Ectodermal cell (in vitro differentiated cells): Measurements from ENCODE around the gene ITK.

Experiments used
- H3K27ac ChIP-seq: 2 replicates; pipeline ENCODE4 v1.7.0; 2013; ENCODE audit warnings: mild to moderate bottlenecking, low read depth, low read length; ENCODE audit not compliant: insufficient read depth, poor library complexity, severe bottlenecking
- H3K27me3 ChIP-seq: 2 replicates; pipeline ENCODE4 v1.7.0; 2013; ENCODE audit warnings: mild to moderate bottlenecking, low read length; ENCODE audit not compliant: insufficient read depth, control insufficient read depth, poor library complexity, severe bottlenecking
- H3K36me3 ChIP-seq: one replicate; pipeline ENCODE4 v1.7.0; 2013; ENCODE audit warnings: low read length; ENCODE audit not compliant: control insufficient read depth, insufficient read depth
- H3K4me1 ChIP-seq: one replicate; pipeline ENCODE4 v1.7.0; 2013; ENCODE audit warnings: low read length; ENCODE audit not compliant: control insufficient read depth, insufficient read depth
- H3K4me3 ChIP-seq: 2 replicates; pipeline ENCODE4 v1.7.0; 2013; ENCODE audit warnings: low read depth, low read length, control low read depth; ENCODE audit not compliant: insufficient read depth
- H3K9me3 ChIP-seq: 2 replicates; pipeline ENCODE4 v1.7.0; 2013; ENCODE audit warnings: mild to moderate bottlenecking, low read length, moderate library complexity; ENCODE audit not compliant: control insufficient read depth
- WGBS, 2 experiments: methylation state at CpG; one replicate each; pipeline ENCODE4 v1.1.7; 2013; ENCODE audit warnings: missing lambda C conversion rate in 2 of 2; 5-methylcytosine and 5-hydroxymethylcytosine counted together

The ITK gene

GRCh38 chr5:157245886-157246285 is 65.2 kb downstream of the ITK start:
- 72 to 76% methylated on average over 4 of the region's 4 CpGs for WGBS, 2 experiments
- H3K4me1 ChIP-seq, result no peaks in the 10 kb centered on the region

GRCh38 chr5:157247267-157247666 is 66.6 kb downstream of the ITK start:
- Histone ChIP-seq H3K36me3 (no peaks in the 10 kb centered on the region), H3K27me3 (no peaks in the 10 kb centered on the region), H3K4me1 (no peaks in the 10 kb centered on the region), H3K4me3 (no peak overlapping the region), H3K27ac (no peak overlapping the region), H3K9me3 (no peaks in the 10 kb centered on the region)

More at GRCh38 chr5:157245886-157246285, 65.2 kb downstream of the ITK start:
- no peaks in the 10 kb centered on the region for H3K27me3 ChIP-seq
- H3K27ac ChIP-seq, result no peak overlapping the region
- no peak overlapping the region for H3K4me3 ChIP-seq
- H3K9me3 ChIP-seq, result no peaks in the 10 kb centered on the region
- no peaks in the 10 kb centered on the region for H3K36me3 ChIP-seq

GRCh38 chr5:157248821-157249470 is 68.3 kb downstream of the ITK start:
- 94 to 95% methylated on average over 8 to 11 of the region's 11 CpGs for WGBS, 2 experiments

GRCh38 chr5:157252711-157253465 is 72.2 kb downstream of the ITK start:
- Histone ChIP-seq H3K27ac (no peak overlapping the region), H3K4me3 (no peak overlapping the region), H3K27me3 (no peaks in the 10 kb centered on the region), H3K4me1 (no peaks in the 10 kb centered on the region), H3K9me3 (no peaks in the 10 kb centered on the region), H3K36me3 (no peaks in the 10 kb centered on the region)
- WGBS, 2 experiments, result 84 to 88% methylated on average over 4 of the region's 4 CpGs

More at GRCh38 chr5:157248821-157249470, 68.3 kb downstream of the ITK start:
- H3K9me3 ChIP-seq, result no peaks in the 10 kb centered on the region
- H3K27ac ChIP-seq, result no peak overlapping the region
- no peaks in the 10 kb centered on the region for H3K36me3 ChIP-seq
- no peaks in the 10 kb centered on the region for H3K4me1 ChIP-seq
- no peak overlapping the region for H3K4me3 ChIP-seq
- H3K27me3 ChIP-seq, result no peaks in the 10 kb centered on the region

GRCh38 chr5:157253547-157253946 is 72.9 kb downstream of the ITK start:
- no peak overlapping the region for H3K4me3 ChIP-seq
- no peaks in the 10 kb centered on the region for H3K4me1 ChIP-seq
- no peaks in the 10 kb centered on the region for H3K36me3 ChIP-seq
- H3K9me3 ChIP-seq, result no peaks in the 10 kb centered on the region
- H3K27ac ChIP-seq, result no peak overlapping the region
- WGBS, 2 experiments, result 2 to 9% methylated on average over 2 of the region's 2 CpGs
- H3K27me3 ChIP-seq, result no peaks in the 10 kb centered on the region

- Histone ChIP-seq H3K27me3 (no peaks in the 10 kb centered on the region), H3K9me3 (no peaks in the 10 kb centered on the region), H3K4me1 (no peaks in the 10 kb centered on the region), H3K27ac (no peak overlapping the region), H3K36me3 (no peaks in the 10 kb centered on the region), H3K4me3 (no peak overlapping the region)
- WGBS, 2 experiments, result 97 to 100% methylated on average over 3 to 4 of the region's 6 CpGs
Measured at GRCh38 chr5:157258450-157258849, 77.8 kb downstream of the ITK start.

- no peak overlapping the region for H3K27ac ChIP-seq
- WGBS, 2 experiments, result 89 to 93% methylated on average over 4 of the region's 4 CpGs
- peaks cover 3% of the 10 kb centered on the region for H3K27me3 ChIP-seq
- no peaks in the 10 kb centered on the region for H3K4me1 ChIP-seq
- no peaks in the 10 kb centered on the region for H3K36me3 ChIP-seq
- no peaks in the 10 kb centered on the region for H3K9me3 ChIP-seq
- H3K4me3 ChIP-seq, result no peak overlapping the region
Measured at GRCh38 chr5:157259699-157260098, 79.1 kb downstream of the ITK start.

- no peak overlapping the region for H3K27ac ChIP-seq
- H3K4me1 ChIP-seq, result peaks cover 18% of the 10 kb centered on the region
- no peaks in the 10 kb centered on the region for H3K36me3 ChIP-seq
- peaks cover 19% of the 10 kb centered on the region for H3K27me3 ChIP-seq
- H3K9me3 ChIP-seq, result no peaks in the 10 kb centered on the region
- WGBS, 2 experiments, result 84 to 86% methylated on average over 6 to 7 of the region's 7 CpGs
- no peak overlapping the region for H3K4me3 ChIP-seq
Measured at GRCh38 chr5:157263496-157264090, 83.0 kb downstream of the ITK start.

- H3K9me3 ChIP-seq, result no peaks in the 10 kb centered on the region
- H3K27ac ChIP-seq, result no peak within 1 kb of the TSS
- peaks cover 19% of the 10 kb centered on the region for H3K27me3 ChIP-seq
- 1 to 2% methylated on average over 58 of the region's 58 CpGs for WGBS, 2 experiments
- H3K4me3 ChIP-seq, result peak within 1 kb of the TSS; percentile 71
- H3K4me1 ChIP-seq, result peaks cover 18% of the 10 kb centered on the region
- H3K36me3 ChIP-seq, result no peaks in the 10 kb centered on the region
Measured at GRCh38 chr5:157265714-157266285, 85.2 kb downstream of the ITK start, which contains the start of gene CYFIP2. Gene CYFIP2 (plus strand): TSS chr5:157266123. CDS start chr5:157285362, 19,239 bp downstream.
